ENCODE results near the gene NCCRP1.

DNA sequence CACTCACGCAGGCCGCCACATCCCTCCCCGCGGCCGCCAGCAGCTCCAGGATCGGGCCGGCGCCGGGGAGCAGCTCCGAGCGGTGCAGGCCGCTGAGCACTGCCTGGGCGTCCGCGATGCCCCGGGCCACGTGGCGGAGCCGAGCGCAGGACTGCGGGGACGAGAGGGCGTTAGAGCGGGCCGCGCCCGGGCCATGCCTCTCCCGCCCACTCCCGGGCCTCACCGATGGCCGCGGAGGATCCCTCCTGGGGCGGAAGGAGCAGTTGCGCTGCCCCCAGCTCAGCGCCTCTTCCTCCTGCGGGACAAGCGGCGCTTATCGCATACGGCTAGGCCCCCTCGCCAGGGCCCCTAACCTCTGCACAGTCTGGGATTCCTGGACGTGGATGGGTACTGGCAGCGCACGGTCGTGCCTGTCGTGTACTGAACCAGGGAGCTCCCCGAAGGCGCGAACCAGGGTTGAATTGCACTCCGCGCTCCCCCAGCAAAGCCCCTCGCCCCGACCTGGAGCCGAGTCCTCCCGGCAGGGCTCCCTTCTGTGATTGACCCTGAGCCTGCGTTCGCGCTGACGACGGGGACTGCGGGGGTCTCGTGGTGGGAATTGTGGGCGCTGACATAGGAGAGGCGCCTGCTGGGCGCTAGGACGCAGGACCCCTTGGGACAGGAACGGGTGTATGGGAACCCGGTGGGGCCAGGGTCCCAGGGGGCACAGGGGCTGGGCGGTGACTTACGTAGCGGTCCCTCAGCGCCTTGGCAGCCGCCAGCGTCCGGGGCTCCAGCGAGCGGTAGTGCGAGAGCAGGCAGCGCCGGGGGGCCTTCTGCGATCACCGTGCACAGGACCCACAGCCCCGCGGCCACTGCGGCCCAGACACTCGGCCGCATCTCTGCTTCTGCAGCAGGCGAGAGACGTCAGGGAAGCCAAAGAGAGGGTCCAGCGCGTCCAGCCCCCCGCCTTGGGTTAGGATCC is 51.2 kb downstream of the NCCRP1 start:
- TF ChIP-seq CTCF (IDR thresholded peaks at IDR 0.05): no peak
- no peak for TF ChIP-seq POLR2A (IDR thresholded peaks at IDR 0.05)
